Frontal cortex (tissue), 4 donors: Measurements from ENCODE around the gene GALNT6. TPM values are rescaled to one million over a fixed set of nuclear protein-coding genes. Genes with fewer than 3 reads are reported as not detected.

ENCODE experiments used
- DNase-seq, 2 donors: peaks; one replicate each; pipeline ENCODE4 v3.0.0; 2012; ENCODE audit warnings: low spot score in 2 of 2
- FAIRE-seq: peaks from 2 replicates; lab custom pipeline; 2012; peaks lifted over from hg19 to GRCh38; lab: Jason Lieb, UNC
- total RNA-seq: library from RNA; depleted of rRNA; stranded (reverse); fragments of >200 nt; gene quantifications from one replicate; pipeline ENCODE4 v1.2.3, GENCODE V29; 2014
- donor health status: control.
- donor health status: control.
- donor health status: control.

The GALNT6 gene
- total RNA-seq, 1 donor from 2014 or later = under 0.01 TPM

DNA sequence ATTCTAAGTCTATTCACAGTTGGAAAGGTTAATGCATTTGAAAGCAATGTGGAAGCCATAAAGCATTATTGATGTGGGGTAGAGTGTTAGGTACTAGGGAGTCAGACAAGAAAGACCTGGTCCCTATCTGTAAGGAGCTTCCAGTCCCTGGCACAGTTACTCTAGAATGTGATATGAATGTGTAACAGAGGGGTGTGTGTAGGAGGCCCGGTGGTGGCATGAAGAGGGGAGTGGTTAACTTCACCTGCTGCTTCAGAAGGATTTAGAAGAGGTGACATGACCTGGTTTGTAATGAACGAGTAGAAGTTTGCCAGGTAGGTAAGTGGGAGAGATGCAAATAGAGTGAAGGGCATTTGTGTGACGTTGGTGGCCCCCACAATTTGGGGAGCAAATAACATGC lies 15.1 kb upstream of the GALNT6 start:
- DNase-seq (no peak), FAIRE-seq (no peak)

DNA sequence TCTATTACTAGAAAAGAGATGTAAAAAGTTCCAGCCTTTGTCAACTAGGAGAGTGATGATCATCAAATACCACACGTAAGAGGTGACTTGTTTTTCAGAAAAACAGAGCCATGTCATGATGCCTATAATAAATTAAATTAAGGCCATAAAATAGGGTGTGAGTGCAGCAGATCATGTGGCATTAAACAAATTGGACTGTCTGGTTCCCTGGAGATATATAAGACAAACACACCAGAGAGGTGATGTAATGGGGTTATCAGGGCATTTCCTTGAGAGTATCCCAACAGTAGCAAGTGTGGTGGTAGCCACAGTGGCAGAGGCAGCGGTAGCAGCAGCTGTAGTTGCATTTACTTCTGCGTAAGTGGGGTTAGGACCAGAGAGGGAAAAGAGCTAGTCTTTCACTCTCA lies 14.6 kb upstream of the GALNT6 start:
- FAIRE-seq (no peak), DNase-seq (no peak)

DNA sequence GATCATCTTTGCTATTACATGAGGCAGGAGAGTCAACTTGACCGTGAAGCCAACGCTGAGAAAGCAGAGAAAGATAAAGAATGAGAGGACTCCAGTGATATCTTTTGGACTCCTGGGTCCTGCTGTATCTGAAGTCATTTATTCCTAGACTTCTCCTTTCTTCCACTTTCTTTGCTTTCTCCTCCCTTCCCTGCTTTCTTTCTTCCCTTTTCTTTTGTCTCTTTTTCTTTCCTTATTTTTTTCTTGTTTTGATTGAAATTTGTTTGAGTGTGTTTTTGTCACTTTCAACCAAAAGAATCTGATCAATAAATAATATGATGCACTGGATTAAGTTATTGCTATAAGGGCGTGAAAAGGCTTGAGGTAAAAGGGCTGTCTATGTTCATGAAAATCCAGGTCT lies 13.4 kb upstream of the GALNT6 start:
- no peak for DNase-seq
- no peak for FAIRE-seq

DNA sequence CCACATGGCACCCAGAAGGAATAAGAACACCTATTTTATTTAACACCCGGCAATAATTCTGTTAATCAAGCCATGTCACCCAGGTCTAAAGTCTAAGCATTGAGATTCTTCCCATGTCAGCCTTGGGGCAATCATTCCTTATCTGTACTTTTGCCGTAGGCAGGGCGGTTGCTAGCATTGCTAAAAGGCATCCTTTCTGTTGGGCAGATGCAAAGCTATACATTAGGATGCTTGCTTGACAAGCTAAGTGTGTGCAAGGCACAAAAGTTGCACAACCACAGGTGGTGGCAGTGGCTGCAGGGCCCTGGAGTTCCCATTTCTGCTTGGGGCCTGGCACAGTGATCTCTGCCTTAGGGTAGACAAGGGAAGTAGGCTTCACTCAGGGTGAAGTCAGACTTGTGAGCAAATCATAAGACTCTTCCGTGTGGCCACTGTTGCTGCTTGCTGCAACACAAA lies 12.5 kb upstream of the GALNT6 start:
- FAIRE-seq = no peak
- DNase-seq = no peak

DNA sequence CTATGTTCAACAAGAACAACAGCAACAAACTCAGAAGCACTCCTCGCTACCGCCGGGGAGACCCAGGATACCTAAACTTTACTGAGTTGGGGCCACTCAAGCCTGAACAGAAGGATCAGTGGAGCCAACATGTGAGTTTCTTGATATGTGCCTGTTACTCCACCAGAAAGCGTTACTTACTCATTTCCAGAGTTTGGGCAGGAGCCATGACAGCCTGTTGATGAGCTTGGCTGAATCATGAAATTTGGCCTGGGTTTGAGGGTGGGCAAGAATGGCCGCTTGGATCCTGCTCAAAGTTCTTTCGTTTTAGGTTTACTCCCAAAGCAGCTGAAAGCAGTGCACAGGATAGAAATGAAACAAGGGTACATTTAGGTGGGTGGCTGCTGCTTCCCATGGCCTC lies 12.0 kb upstream of the GALNT6 start:
- DNase-seq (no peak), FAIRE-seq (no peak)

DNA sequence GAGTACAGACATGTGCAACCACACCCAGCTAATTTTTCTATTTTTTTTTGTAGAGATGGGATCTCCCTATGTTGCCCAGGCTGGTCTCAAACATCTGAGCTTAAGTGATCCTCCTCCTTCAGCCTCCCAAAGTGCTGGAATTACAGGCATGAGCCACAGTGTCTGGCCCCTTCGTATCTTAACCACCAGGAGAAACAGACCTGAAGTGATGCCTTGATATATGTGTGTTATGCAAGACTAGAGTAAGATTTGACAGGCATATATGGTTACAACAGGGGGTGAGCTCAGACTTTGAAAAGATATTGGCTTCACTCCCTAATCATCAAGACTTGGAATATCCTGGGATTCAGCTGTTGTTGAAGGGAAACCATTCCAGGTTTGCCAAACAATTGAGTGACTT lies 10.7 kb upstream of the GALNT6 start:
- no peak for DNase-seq
- no peak for FAIRE-seq

DNA sequence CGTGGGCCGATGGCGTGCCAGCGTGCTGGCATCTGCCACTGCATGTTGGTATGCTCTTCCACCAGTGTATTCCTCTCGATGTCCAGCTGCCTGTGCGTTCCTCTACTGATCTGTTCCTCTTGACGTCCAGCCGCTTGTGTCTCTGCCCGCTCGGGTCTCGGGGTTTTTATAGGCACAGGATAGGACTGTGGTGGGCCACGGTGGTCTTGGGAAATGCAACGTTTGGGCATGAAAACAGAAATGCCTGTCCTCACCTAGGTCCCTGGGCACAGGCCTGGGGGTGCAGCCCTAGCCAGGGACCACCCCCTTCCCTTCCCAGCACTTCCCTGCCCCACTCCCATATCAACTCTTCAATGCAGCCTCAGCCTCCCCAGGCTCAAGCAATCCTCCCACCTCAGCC lies 10.3 kb upstream of the GALNT6 start:
- no peak for FAIRE-seq
- DNase-seq = no peak

DNA sequence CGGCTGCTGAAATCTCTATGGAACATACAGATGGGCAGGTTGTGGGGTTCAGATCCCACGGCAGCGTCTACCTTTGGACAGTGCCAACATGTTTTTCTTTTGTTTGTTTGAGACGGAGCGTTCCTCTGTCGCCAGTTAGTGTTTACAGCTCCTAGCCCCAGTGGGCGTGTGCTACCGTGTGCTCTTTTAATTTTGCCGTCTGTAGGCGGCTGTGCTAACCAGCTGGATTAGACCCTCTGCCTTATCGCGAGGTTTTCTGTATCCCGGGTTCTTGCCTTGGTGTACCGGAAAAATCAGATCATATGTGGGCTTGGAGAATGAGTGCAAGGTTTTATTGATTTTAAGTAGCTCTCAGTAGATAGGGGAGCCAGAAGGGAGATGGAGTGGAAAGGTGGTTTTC lies 9.8 kb upstream of the GALNT6 start:
- no peak for FAIRE-seq
- no peak for DNase-seq

DNA sequence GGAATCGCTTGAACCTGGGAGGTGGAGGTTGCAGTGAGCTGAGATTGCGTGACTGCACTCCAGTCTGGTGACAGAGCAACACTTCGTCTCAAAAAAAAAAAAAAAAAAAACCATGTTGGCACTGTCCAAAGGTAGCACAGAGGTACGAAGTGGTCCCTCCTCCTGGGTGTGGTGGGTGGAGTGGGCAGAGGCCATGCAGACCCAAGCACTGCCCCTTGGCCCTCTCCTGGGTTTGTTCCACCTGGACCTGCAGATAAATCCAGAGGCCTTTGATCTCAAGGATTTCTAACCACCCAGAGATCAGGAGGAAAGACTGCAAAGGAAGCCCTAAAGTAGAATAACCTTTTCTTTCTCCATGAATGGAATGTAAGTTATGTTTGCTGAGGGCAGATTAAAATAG lies 8.7 kb upstream of the GALNT6 start:
- DNase-seq = no peak
- FAIRE-seq = no peak

DNA sequence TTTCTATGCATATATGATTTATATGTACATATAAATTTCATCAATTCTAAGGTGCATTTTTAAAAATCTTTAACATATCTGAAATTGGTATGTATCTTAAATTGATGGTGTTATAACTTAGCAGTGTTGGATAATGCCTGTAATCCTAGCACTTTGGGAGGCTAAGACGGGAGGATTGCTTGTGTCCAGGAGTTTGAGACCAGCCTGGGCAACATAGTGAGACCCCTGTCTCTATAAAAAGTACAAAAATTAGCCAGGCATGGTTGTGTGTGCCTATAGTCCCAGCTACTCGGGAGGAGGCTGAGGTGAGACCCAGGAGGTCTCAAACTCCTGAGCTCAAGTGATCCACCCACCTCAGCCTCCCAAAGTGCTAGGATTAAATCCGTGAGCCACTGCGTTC lies 6.5 kb upstream of the GALNT6 start:
- DNase-seq (no peak), FAIRE-seq (no peak)

DNA sequence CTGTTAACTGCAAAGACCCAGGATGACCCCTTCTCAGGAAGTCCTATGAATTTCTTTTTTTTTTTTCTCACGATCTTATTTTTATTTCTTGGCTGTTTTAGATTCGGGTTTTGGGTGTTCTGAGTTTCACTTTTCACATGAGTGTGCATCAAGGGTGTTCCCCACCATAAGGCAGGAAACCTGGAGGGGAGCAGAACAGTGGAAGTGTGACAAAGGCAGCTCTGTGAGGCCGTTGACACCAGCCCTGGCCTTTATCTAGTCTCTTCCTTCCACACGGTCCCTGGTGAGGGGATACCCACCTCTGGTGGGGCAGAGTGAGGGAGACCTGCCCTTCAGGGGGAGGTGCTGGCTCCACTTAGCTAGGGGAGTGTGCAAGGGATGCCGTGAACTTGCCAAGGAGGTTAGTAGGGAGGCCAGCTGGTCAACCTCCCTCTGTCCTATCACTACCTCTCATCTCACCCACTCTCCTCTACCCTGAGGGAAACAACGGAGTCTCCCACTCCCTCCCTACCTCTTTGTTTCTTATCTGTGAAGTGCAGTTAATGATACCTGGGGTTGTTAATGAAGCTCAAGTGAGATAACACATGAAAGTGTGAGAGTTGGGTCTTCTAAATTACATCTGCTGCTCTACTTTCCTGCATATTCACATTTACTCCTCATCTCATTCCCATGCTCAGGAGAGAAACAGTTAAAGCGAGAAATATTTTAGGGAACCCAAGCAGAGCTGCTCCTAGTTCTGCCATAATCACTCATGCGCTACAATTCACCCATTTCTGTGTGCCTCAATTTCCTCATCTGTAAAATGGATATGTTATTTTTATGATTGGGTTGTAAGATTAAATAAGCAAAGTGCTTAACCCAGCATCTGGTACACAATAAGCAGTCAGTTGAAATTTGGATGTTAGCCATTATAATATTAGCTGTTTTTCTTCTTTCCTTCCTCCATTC lies 4.4 kb upstream of the GALNT6 start:
- no peak for DNase-seq
- FAIRE-seq = no peak

DNA sequence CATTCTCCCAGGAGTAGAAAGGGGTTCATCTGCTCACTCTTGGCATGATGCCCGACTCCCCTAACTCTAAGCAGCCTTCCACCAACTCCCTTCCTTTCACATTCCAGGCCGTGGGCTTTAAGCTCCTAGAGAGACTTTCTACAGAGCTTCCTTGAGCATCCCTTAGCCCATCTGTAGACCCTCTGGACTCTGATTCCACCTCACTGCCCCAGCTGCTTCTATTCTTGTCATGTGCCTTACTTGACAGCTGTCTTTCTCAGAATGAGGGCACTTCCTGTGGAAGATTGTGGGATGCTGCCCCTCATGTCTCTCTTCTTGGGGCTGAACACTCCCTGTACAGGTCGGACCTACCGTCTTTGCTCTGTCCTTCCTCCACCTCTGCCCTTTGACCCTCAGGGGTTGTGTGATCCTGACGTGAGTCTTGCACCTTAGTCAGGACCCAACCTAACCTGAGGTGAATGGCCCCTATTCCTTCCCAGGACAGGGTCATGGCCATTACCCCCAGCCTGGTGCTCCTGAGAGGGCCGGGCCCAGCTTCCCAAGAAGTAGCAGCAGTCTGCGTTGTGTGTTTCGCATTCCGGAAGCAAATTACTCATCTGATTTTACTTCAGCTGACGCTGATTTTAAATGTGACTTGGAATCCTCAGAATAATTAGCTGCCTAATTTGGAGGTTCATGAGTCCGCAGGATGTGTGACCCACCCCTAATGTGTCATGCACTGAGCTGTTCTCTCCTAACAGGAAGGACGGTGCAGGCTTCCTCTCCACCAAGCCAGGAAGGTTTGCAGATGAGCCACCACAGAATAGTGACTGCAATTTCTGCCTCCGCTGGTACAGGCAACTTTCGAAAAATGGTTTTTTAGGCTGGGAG lies 2.7 kb upstream of the GALNT6 start:
- DNase-seq = no peak
- no peak for FAIRE-seq

DNA sequence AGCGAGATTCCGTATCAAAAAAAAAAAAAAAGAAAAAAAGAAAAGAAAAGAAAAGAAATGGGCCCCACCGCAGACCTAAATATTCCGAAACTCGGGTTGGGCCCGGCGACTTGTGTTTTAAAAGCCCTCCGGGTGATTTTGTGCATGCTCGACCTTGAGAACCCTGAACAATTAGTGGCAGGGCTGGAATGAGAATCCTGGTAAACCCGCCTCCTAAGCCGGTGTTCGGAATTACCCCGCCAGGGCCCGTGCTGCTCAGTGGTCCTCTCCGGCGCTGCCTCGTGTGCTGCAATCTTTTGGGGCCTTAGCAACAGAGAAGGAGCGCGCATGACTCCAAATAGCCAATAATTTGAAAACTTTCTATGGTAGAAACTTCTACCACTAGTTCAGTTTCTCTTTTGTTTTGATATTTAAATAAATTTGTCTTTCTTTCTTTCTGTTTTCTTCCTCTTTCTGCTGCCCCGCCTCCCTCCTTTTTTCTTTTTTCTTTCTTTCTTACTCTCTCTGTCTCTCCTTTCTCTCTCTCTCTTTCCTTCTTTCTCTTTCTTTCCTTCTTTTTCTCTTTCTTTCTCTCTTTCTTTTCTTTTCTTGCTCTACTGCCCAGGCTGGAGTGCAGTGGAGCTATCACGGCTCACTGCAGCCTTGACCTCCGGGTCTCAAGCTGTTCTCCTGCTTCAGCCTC lies 1.5 kb upstream of the GALNT6 start:
- FAIRE-seq = no peak
- DNase-seq = no peak

DNA sequence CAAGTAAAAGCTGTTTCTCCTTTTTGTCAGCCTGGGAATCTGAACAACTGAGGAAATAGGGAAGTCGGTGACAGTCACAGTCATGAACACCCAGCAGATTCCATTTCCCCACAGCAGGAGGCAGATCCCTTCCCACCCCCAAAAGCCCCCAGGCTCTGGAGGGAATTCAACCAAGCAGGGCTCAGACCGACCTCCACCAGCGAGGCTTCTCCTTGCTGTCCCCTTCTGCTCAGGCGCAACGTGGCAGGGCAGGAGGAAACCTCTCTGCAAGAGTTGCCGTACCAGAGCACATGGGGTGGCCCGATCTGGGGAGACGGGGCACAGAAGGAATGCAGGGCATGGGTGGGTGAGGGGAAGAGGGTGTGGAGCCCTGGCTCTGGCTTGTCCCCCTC lies 319 bp downstream of the GALNT6 start:
- DNase-seq = no peak
- no peak for FAIRE-seq

DNA sequence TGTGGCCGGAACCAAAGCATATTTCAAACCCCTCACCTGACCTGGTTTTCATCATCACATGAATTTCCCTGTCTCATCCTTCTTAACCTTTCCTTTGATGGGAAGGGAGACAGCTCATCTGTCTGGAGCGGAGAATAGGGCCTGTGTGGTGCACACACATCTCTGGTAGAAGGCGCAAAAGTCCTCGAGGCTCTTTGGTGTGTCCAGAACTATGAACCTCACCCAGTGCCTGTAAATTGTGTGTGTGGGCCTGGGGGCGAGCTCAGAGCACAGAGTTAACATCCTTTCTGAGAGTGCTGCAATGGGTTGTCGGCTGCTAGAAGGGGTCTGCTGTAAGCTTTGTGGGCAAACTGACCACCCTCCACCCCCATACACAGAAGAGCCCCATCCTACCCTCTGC lies 749 bp downstream of the GALNT6 start:
- no peak for FAIRE-seq
- DNase-seq = no peak

DNA sequence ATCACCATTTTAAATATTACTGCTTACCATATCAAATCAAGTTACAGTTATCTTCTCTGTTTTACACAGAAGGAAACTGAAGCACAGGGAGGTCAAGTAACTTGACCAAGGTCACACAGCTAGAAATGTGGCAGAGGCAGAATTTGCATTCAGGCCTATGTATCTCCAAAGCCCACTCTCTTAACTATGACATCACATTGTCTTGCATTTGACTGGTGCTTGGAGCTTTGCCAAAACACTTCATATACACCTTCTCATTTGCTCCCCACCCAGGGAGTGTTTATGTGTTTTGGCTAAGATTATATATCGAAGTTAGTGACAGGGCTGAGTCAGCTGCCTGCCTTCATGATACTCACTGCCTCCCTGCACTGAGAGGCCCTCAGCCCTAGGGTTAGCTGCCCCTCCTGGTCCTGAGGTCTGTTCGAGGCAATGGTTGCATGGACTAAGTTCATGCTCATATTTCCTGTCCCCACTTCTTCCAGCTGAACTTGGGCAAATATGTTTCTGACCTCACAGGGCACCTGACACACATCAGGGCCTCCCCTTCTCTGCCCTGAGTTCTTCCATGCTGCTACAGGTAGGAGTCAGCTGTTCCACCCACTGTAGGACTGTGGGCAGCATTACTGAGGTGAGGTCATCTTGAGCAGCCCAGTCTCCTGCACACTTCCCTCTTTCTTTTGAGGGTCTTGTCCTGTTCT lies 1.8 kb downstream of the GALNT6 start:
- FAIRE-seq (no peak), DNase-seq (no peak)

DNA sequence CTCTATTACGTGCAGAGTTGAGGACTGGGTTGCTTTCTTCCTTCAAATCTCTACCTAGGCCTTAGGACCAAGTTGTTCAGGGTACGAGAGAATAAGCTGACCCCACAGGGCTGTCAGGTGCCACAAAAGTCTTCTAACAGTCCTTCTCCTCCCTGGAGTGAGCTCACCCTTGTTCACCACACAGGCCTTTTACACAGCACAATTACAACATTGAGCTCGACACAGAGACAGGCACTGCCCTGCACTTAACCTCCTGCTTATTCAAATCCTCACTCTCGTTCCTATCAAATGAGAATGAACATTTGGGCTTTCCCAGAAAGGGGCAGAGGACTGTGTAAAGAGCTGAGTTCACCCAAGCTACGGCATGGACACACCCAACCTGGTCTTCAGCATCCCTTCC lies 2.4 kb downstream of the GALNT6 start:
- FAIRE-seq (no peak), DNase-seq (no peak)

DNA sequence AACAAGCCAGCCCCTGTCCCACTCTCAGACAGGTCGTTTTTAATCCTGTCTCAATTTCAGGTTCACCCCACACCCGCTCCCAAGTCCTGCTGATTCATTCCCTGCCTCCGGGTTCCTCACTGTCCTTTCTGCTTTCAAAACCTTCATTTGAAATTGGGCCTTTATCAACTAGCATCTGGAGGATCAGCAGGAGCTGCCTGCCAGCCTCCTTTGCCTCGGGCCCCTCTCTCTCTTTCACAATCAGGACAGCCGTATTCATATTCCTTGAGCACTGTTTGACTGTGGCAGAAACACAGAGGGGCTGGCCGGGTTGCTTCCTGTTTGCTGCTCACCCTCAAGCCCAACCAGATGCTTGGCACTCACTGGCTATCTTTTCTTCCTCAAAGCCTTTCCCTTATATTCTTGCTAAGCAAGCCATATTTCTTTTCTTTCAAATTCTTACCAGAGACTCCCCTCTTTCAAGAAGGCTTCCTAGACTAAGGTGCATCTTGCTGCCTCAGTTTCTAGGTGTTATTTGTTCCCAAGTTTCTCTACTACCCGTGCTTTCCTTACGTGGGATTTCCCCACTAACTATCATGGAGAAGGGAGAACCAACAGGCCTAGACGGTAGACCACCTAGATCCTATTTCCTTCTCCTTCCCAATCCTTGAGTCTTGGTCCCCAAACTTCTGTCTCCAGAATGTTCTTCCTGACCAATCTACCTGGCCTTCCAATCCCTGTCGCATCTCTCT lies 3.0 kb downstream of the GALNT6 start:
- no peak for FAIRE-seq

DNA sequence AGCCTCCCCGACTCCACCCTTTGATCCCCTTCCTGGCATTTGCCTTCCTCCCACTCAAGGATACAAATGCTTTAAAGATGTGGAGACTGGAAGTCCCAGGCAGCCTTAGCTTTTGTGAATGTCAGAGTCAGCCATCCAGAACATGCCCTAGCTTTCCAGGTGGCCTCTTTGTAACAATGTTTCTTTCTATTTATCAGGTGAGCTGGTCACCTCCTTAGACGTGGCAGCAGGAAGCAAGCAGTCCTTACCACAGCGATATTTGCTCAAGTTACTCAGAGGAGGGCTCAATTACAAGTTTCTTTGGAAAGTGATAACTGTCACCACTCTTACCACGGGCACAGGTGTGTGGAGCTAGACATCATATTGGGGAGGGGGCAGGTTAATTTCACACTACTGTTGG lies 4.9 kb downstream of the GALNT6 start:
- FAIRE-seq = no peak
- no peak for DNase-seq

More for the DNA sequence above, 3.0 kb downstream of the GALNT6 start:
- no peak for DNase-seq
